DND-41 (cell line): ENCODE data around the gene AADAT.

Experiments used
- ATAC-seq: fragments of 200-7000 bp; cut with Tn5 transposase; 3 replicates; pipeline ENCODE4 v1.9.1; 2021; ENCODE audit warnings: low read depth; ENCODE audit not compliant: insufficient read depth
- DNase-seq: peaks from one replicate; pipeline ENCODE4 v3.0.0-alpha.2; 2020
- H2AFZ ChIP-seq: 2 replicates; pipeline ENCODE4 v1.6.0; 2012; ENCODE audit warnings: low read depth, low read length
- H3K27ac ChIP-seq: 2 replicates; pipeline ENCODE4 v1.5.1; 2012; ENCODE audit warnings: low read length, inconsistent platforms
- H3K27me3 ChIP-seq: fragments of 200-600 bp; sonication (generic); 2 replicates; pipeline ENCODE4 v1.6.0; 2012; ENCODE audit warnings: low read length, mild to moderate bottlenecking, inconsistent platforms; ENCODE audit not compliant: insufficient read depth, poor library complexity
- H3K36me3 ChIP-seq: 2 replicates; pipeline ENCODE4 v1.5.1; 2012; ENCODE audit warnings: low read length, inconsistent platforms; ENCODE audit not compliant: insufficient read depth
- H3K4me1 ChIP-seq: 2 replicates; pipeline ENCODE4 v1.5.1; 2012; ENCODE audit warnings: mild to moderate bottlenecking, low read length; ENCODE audit not compliant: insufficient read depth
- H3K4me2 ChIP-seq: 2 replicates; pipeline ENCODE4 v1.6.0; 2012; ENCODE audit warnings: mild to moderate bottlenecking, moderate library complexity, low read length, inconsistent platforms; ENCODE audit not compliant: insufficient read depth
- H3K4me3 ChIP-seq, 2 experiments: fragments of 200-600 bp in 1 of 2; shearing (Covaris generic) in 1 of 2; 2 replicates each; pipeline ENCODE4 v1.5.1; 2012 to 2016; ENCODE audit warnings: inconsistent platforms in 2 of 2, low read length in 2 of 2, mild to moderate bottlenecking in 2 of 2, low read depth in 1 of 2, moderate library complexity in 1 of 2
- H3K79me2 ChIP-seq: 2 replicates; pipeline ENCODE4 v1.6.0; 2012; ENCODE audit warnings: low read length, inconsistent platforms; ENCODE audit not compliant: insufficient read depth
- H3K9ac ChIP-seq: 2 replicates; pipeline ENCODE4 v1.6.0; 2012; ENCODE audit warnings: low read depth, mild to moderate bottlenecking, inconsistent platforms, low read length, moderate library complexity
- H3K9me3 ChIP-seq: 2 replicates; pipeline ENCODE4 v1.5.1; 2012; ENCODE audit warnings: low read length, moderate library complexity, mild to moderate bottlenecking, inconsistent platforms; ENCODE audit not compliant: insufficient read depth, severe bottlenecking
- H4K20me1 ChIP-seq: 2 replicates; pipeline ENCODE4 v1.6.0; 2012; ENCODE audit warnings: low read length; ENCODE audit not compliant: insufficient read depth
- CTCF ChIP-seq: IDR thresholded peaks from 2 replicates; pipeline ENCODE4 v1.5.1; 2012; ENCODE audit warnings: borderline replicate concordance, low read length, moderate library complexity, mild to moderate bottlenecking; ENCODE audit not compliant: poor library complexity, severe bottlenecking; ENCODE audit errors: extremely low read depth
- EZH2 ChIP-seq: IDR thresholded peaks from 3 replicates; pipeline ENCODE4 v1.6.1; 2012; ENCODE audit warnings: borderline replicate concordance, low read depth, mild to moderate bottlenecking, moderate library complexity, low read length, inconsistent platforms; ENCODE audit not compliant: severe bottlenecking

AADAT gene

GRCh38 chr4:170097681-170098080 lies 7.9 kb upstream of the AADAT start:
- no peak overlapping the region for H3K9ac ChIP-seq
- no peak overlapping the region for H2AFZ ChIP-seq
- H3K79me2 ChIP-seq = no peaks in the 10 kb centered on the region
- TF ChIP-seq EZH2 (no peak), CTCF (no peak)
- H3K27me3 ChIP-seq = no peaks in the 10 kb centered on the region
- H3K9me3 ChIP-seq = no peaks in the 10 kb centered on the region
- ATAC-seq (no peak), DNase-seq (no peak)
- no peak overlapping the region for H3K4me3 ChIP-seq
- H3K27ac ChIP-seq = no peak overlapping the region
- no peak overlapping the region for H3K4me2 ChIP-seq
- H3K4me1 ChIP-seq = no peaks in the 10 kb centered on the region
- H3K36me3 ChIP-seq = no peaks in the 10 kb centered on the region
- no peaks in the 10 kb centered on the region for H4K20me1 ChIP-seq

GRCh38 chr4:170093973-170094535 lies 4.3 kb upstream of the AADAT start:
- DNase-seq = no peak
- no peak for TF ChIP-seq CTCF
- no peak for TF ChIP-seq EZH2
- no peaks in the 10 kb centered on the region for H4K20me1 ChIP-seq
- no peak overlapping the region for H3K4me2 ChIP-seq
- H3K36me3 ChIP-seq = no peaks in the 10 kb centered on the region
- H3K9ac ChIP-seq = no peak overlapping the region
- no peak overlapping the region for H3K4me3 ChIP-seq
- no peaks in the 10 kb centered on the region for H3K9me3 ChIP-seq
- no peaks in the 10 kb centered on the region for H3K79me2 ChIP-seq
- ATAC-seq = no peak
- no peak overlapping the region for H2AFZ ChIP-seq
- no peaks in the 10 kb centered on the region for H3K27me3 ChIP-seq
- H3K27ac ChIP-seq = no peak overlapping the region
- H3K4me1 ChIP-seq = no peaks in the 10 kb centered on the region

GRCh38 chr4:170091069-170091696 lies 1.4 kb upstream of the AADAT start:
- Histone ChIP-seq H3K27me3 (no peaks in the 10 kb centered on the region), H3K36me3 (no peaks in the 10 kb centered on the region), H3K9me3 (no peaks in the 10 kb centered on the region), H4K20me1 (no peaks in the 10 kb centered on the region), H3K4me2 (no peak overlapping the region), H3K4me3 (no peak overlapping the region), H3K9ac (no peak overlapping the region), H3K27ac (no peak overlapping the region), H3K79me2 (no peaks in the 10 kb centered on the region), H2AFZ (no peak overlapping the region), H3K4me1 (no peaks in the 10 kb centered on the region)
- no peak for DNase-seq
- TF ChIP-seq EZH2 (no peak), CTCF (no peak)
- no peak for ATAC-seq
